ENCODE measurements around the gene MDP1.
A peak's percentile ranks its signal among the peaks of the same experiment; 100 is the strongest.

MDP1 gene

DNA sequence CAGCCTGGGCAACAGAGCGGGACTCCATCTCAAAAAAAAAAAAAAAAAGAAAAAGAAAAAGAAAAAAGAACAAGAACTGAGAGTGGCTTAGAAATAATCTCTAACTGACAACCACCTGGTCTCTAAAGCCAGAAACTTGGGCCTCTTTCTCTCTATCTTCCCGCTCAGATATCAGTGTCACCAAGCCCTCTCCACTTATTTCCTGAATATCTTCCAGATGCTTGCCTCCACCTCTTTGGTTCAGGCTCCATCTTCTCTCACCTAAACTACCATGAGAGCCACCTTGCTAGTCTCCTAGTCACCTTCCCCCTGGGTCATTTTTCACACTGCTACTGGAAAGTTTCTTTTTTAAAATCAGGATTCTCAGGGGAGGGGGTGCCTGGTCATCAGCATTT, 18.8 kb downstream of the MDP1 start:
- DNase-seq (ENCODE audit: low spot score), result no peak

DNA sequence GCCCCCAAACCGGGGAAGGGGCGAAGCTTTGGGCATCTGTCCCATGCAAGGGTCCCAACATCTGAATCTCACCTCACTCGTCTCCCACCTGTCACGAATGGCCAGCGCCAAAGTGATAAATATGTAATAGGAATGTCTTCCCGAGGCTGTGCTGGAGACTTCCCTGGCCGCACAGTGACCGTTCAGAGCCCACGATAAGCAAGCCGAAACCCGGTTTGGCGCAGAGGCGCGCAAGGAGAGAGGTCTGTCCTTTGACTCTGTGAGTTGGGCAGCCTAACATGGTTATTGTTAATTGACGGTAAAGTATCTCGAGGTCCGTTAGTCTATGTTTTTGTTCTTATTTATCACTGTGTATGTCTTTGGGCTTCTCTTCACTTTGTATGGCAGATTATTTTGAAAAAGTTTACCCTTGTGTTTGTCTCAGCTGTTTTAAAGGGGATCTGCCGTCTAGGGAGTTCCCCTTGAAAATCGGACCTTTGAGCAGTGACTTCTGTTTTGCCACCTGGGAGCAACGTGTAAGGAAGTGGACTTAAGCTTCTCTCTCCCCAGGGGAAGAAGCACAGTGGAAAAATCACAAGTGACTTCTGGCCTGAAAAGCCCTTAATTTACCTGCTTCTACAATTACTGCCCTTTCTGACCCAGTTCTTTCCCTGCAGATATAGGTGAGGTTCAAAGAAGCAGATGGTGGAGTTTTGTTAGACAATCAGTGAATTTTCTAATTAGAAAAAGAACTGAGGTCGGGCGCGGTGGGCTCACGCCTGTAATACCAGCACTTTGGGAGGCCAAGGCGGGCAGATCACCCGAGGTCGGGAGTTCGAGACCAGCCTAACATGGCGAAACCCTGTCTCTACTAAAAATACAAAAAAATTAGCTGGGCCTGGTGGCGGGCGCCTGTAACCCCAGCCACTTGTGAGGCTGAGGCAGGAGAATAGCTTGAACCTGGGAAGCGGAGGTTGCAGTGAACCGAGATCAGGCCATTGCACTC, 19.5 kb downstream of the MDP1 start:
- no peak for DNase-seq (ENCODE audit: low spot score)

DNA sequence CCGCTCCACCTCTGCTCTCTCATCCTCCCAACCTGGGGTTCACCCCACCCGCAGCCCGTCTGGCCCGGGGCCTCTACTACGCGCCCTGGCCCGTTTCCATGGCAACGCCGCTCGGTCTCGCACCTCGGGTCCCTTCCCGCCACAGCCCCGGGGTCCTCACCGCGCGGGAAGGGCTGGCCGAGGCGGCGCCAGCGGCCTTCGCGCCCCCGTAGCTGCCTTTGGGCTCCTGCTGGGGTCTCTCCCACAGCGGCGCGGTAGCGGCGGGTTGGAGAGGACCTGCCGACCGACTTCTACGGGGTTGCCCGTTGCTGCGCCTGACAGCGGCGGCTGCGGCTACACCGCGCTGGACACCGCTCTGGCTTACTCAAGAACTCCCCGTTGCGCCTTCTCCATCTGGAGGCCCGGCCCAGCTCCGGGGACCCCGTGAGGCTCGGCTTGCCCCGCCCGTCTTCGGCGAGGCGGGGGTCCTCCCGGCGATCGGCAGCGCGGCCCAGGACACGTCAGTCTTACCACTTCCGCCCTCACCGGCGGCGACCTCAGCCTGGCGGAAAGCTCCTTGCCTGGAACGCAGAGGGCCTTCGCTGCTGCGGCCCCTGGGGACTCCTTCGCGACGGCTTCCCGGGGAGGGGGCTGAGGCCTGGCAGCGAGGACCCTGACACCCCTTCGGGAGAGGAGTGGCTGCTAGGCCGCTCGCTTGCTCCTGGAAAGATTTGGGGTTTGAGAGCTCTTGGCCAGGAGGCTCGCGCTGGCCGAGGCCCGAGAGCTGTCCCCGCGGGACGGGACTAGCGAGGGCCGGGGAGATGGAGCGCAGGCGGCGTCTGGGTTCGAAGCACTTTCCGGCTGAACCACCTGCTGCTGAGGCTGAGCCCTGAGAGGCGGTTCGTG, 20.4 kb downstream of the MDP1 start, which contains the start of gene TM9SF1:
Gene TM9SF1 (minus strand): TSS at position 256 of the 885 bp plus-strand sequence. CDS start 422 bp downstream, outside the sequence.
- peak; percentile 90 for DNase-seq (ENCODE audit: low spot score)

DNA sequence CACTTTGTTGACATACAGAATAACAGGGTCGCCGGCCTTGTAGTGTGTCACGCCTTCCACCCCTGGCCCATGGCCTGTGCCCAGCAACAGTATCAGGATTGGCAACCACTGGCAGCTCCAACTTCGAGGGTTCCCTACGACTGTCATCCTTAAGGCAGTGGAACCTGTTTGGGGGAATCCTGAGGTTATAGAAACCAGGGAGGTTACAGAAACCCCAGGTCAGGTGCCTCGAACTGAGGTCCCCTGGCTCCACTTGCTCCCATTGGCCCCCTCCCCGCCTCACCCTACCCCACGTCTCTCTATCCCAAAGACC, 21.0 kb downstream of the MDP1 start:
- DNase-seq (ENCODE audit: low spot score), result no peak

DNA sequence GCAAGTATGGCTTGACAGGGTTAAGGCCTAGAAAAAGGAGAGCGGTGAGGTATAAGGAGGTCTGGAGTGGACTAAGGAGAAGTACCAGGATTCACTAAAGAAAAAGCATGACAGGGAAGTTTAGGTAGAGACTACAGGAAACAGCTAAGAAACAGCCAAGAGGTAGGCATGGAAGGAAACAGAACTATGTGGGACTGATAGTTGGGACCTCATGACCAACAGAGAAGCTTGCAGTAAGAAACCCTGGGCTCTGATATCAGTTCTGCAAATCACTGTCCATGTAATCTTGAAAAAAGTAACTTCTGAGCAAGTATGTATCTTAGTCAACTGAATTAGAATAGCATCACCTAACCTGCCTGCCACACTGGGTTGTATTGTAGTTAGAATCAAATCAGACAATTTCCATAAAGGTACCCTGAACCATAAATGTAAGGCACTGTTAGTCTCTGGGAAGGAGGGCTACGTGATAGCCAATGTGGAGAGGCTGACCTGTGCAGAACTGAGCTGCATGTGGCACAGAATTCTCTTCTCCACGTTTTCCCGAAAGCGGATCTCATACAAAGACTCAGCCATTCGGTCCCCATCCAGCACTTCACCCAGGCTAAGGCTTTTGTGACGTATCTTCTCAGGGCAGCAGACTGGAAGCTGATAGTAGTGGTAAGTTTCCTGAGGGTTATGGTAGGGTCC, 21.5 kb downstream of the MDP1 start:
- no peak for DNase-seq (ENCODE audit: low spot score)

DNA sequence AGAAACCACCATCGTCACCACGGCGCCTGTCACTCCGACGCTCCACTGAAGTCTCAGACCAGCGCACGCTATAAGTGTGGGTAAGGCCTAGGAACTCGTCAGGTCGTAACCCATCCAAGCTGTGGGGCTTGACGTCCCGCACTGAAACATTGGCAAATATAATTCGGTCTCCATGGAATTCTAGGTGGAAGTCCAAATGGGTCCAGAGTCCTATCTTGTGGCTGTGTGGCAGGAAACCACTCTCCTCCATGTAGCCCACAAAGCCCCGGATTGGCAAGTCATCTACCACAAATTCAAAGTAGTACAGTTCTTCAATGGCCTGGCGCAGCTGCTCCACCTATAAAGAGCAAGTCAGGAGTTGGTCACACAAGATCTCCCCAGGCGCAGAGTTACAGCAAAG, 22.9 kb downstream of the MDP1 start:
- no peak for DNase-seq (ENCODE audit: low spot score)

DNA sequence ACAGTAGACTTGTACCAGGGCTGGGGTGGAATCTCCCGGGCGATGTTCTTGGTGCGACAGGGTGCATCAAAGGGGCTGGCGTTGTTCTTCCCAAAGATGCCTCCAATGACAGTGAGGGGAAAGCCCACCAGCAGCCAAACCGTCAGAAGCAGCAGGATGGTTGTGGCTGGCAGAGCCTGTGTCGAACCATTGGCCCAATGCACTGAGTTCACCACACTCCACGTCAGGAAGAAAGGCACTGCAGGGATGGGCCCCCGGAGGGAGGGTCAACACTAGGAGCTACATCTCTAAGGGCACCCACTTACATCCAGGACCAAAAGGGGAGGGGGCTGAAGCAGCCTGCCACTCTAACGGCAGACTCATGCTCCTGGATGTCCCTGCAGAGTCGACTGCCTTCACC, 25.4 kb downstream of the MDP1 start:
- DNase-seq (ENCODE audit: low spot score), result no peak

DNA sequence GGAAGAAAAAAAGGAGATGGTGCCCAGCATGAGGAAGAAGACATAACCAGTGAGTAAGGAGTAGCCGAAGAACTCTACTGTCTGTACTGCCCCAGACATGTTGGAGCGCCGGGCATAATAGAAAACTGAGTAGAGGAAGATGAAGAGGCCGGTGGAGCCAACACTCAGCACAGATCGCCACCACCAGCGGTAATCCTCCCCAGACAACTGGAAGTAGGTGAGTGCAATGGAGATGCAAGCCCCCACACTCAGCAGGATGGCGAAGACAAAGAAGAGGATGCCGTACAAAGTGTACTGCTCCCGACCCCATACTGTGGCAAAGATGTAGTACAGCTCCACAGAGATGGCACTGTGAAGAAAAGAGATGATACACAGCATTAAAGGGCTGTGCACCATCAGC, 26.4 kb downstream of the MDP1 start:
- no peak for DNase-seq (ENCODE audit: low spot score)

DNA sequence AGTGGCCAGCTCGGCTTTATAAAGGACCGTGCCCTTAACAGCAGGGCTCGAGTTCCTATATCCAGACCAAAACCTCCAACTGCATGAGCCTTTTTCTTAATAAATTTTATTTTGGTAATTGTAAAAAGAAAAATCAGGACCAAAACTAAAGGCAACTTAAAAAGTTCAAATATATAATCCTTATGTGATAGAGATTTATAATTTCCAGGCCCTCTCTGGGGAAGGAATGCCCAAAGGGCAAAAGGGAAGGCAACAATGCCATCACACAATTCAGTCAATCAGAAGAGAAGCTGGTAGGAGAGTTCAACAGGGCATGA, 26.8 kb downstream of the MDP1 start:
- DNase-seq (ENCODE audit: low spot score), result no peak

DNA sequence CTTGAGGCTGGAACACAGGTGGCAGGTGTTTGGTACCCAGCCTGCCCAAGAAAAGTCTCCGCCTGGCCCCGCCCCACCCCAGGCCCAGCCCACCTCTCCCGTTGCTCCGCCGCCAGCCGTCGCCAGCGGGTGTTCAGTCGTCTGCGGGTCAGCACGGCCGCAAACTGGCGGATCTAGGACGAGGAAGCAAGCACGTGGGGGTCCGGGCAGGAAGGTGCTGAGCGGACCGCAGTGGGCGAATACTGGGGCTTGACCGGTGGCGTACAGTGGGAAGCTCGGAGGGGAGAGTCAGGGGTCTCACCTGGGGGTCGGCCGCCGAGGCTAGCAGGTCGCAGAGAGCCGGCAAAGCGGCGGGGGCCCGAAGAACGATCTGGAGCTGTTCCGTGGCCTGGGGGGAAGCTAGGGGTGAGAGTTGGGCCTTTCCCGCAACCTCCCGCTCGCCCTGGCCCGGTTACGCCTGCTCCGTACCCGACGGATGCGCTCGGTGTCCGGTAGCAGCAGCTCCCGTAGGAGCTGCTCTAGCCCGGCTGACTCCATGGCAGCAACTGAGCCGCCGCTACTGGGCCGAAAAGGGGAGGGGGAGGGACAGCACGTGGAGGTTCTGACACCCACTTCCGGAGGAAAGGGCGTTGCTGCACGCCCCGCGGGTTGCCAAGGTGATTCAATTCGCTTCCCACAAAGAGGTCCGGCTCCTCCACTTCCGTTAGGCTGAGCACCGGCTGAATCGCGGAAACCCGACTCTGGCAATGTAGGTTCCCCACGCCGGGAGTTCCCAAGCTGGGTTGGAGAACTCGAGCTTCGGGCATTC, 27.4 kb downstream of the MDP1 start, which contains the start of gene IPO4:
Gene IPO4 (minus strand): TSS at position 566 of the 808 bp plus-strand sequence. CDS start 29 bp downstream, at position 537.
- DNase-seq (ENCODE audit: low spot score), result peak; percentile 96

DNA sequence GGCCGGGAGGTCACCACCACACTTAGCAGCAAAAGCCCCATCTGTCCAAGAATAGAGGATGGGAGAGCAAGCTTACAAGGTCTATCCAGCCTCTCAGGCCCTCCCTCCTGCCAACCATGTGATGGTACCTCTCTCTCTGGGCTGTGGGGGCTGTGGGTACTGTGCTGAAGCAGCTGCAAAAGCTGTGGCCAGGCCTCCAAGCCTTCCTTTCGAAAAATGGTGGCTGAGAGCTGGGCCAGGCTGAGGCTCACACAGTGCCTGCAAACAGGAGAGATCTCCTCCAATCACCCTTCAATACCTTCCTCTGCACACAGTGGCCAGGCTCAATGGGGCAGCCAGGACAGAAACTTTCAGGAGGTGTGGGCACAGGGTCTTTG, 28.3 kb downstream of the MDP1 start:
- no peak for DNase-seq (ENCODE audit: low spot score)

DNA sequence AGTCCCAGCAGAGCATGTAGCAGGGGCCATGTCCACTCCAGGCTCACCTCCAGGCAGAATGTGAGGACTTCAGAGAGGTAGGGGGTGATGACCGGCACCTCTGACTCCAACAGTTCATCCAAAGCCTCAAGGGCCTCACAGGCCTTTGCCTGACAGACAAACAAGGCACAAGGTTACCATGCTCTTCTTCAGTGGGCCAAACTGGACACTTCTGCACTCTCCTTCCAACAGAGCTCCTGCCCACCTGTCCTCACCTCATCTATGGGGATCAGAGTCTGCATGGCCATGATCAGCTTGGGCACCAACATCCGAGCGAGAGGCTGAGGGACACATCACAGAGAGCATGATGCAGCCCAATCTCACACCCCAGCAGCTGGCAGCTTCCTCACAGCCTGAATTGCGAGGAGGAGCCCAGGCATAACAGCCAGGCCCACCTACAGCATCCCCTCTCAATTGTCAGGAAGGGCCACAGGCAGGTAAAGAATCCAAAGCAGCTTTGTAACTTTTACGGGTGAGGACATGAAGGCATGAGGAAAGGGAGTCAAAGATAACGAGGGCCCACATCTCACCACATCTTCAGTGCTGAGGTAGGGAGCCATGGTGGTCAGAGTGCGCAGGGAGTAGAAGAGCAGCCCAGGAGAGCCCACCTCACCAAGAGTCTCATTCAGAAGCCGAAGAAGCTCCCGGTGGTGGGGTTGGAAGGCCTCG, 28.9 kb downstream of the MDP1 start:
- no peak for DNase-seq (ENCODE audit: low spot score)

DNA sequence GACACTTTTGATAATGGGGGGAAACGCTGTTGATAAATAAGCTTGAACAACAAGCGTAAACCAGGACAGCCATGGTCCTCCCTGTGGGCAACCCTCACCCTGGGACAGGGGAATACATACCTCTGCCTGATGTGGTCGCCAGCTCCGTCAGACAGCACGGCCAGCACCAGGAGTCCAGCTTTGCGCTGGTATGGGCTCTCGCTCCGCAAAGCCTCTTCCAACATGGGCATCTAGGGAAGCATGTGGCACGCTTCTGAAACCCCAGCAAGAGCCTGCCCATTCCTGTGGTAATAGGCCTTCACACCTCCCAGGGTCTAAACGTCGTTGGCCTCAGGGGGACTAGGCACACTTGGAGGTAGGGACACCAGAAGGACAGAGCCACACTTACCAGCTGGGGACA, 30.1 kb downstream of the MDP1 start:
- no peak for DNase-seq (ENCODE audit: low spot score)

DNA sequence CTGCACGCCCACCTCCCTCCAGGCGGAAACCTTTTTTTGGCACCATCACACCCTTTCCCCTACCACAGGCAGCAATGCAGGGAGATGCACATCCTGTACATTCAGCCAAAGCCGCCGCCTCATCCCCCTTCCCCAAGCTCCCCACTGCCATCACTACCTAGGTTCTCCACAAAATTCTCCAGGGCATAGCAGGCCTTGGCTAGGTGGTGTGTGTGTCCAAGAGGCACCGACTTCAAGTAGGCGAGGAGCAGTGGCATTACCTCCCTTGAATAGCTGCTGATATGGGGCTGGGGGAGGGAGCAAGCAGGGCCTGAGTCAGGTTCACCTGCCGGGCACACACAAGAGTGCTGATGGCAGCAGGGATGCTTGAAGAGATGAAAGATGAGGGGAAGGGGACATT, 30.8 kb downstream of the MDP1 start:
- DNase-seq (ENCODE audit: low spot score), result no peak

DNA sequence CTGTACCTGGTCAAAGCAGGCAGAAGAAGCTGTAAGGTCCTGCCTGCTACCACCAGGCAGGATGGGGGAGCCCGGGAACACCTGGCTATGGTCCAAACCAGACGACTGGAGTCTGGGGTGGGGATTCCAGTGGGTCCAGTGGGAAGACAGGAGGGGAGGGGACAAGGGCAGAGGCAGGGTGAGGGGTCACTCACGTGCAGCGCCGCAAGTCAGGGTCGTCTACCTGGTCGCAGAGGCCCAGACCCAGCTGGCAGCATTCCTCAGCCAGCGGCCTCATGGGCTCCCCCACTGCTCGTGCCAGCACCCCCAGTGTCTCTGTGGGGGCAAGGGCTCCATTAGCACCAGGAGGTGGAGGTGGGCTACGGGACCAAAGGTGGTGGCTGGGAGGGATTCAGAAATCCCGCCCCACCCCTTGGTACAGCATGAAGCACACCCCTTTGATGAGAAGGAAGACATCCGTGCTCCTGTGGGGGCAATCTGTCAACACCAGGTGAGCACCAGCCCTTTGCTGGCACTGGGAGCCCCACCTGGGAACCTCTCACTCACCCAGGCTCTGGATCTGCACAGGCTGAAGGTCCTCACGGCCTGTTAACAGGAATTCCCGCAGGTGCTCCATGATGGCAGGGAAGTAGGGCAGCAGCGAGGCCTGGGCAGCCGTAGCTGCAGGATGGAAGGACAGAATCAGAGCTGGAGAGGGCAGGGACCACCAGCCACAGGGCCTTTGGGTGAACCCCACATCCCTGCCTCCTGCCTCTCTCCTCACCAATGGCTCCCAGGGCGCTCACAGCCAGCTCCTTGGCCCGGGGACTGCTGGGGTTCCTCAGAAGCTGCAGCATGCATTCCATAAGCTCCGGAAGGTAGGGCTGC, 31.5 kb downstream of the MDP1 start:
- DNase-seq (ENCODE audit: low spot score), result no peak

DNA sequence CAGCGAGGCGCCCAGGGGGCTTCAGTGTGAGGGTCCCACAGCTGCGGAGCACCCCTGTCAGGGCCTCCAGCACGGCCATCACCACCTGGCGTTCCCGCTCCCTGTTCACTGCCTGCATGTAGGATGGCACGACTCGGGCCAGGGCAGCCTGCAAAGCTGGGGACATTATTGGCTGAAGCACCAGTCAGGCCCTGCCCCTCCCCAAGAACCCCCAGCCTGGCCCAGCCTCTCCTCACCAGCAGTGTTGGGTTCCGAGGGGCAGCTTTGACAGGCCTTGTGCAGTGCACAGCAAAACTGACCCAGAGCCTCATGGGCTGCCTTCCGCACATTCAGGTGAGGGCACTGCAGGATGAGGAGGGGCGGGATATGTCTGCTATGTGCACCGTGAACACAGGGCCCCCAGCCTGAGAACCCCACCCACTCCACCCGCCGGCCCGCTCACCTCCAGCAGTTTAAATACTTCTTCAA, 32.8 kb downstream of the MDP1 start:
- no peak for DNase-seq (ENCODE audit: low spot score)

DNA sequence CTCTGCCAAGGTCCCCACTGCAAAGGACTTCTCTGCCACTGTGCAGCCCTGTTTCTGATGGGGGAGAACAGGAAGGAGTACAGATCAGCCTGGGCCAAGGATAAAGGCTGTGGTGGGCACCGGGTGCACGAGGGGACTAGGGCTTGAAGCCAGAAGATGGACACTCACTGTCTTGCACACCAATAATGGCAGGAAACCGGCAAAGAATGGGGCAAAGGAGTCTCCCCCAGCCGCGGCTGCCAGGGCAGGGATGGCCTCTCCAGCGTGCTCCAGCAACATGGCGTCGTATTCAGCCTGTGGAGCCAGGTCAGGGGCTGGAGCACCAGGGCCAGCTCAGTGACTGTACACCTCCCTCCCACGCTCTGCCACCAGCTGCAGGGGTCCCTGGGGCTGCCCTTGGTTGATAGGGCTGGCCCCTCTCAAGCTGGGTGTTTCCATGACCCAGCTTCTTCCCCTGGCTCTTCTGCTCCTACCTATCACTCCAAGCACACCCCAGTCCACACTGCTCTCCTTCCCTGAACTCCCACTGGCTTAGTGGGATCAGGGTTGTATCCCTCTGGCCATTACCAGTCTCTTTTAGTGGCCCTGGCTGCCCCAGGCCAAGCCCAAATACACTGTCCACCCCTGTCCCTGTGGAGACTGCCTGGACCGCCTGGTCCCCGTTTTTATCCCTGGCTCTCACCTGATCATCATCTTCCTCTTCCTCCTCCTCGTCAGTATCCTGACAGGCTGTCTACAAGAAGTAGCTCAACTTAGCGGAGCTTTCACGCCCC, 33.6 kb downstream of the MDP1 start:
- DNase-seq (ENCODE audit: low spot score), result no peak

DNA sequence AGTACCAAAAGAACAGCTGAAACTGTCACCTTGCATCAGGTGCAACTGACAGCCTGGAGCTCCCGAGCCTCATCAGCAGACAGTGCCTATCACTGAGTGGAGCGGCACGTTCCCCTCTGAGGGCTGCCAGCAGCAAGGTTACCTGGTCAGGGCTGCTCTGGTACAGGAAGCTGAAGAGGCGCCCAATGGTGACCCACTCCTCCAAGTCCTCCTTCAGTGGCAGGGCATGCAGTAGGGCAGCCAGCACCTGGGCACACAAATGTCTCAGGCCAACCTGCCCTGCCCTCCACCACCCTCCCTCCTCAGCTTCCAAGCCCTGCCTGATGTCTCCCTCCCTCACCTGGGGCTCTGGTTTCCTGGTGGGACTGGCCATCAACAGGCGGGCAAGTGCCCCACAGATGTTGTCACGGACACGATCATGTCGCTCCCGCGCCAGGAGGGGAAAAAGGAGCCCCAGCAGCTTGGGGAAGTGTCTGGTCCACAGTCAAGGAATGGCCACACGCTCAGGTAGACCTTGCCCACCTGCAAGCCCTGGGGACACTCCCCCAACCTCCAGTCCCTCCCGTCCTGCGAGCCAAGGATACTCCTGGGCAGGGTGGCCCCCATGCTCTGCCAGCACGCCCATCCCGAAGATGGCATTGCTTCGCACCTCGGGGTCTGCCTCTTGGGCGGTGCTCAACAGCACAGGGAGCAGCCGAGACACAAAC, 34.3 kb downstream of the MDP1 start:
- no peak for DNase-seq (ENCODE audit: low spot score)

Measured in ecto neural progenitor cell (in vitro differentiated cells).